Measurements from ENCODE around the gene WIPI1.
"Not testable (repeated sequence)": the region's sequence is repeated elsewhere in the genome, so short reads cannot be mapped to it uniquely, and the experiment has no call there.

WIPI1 gene

DNA sequence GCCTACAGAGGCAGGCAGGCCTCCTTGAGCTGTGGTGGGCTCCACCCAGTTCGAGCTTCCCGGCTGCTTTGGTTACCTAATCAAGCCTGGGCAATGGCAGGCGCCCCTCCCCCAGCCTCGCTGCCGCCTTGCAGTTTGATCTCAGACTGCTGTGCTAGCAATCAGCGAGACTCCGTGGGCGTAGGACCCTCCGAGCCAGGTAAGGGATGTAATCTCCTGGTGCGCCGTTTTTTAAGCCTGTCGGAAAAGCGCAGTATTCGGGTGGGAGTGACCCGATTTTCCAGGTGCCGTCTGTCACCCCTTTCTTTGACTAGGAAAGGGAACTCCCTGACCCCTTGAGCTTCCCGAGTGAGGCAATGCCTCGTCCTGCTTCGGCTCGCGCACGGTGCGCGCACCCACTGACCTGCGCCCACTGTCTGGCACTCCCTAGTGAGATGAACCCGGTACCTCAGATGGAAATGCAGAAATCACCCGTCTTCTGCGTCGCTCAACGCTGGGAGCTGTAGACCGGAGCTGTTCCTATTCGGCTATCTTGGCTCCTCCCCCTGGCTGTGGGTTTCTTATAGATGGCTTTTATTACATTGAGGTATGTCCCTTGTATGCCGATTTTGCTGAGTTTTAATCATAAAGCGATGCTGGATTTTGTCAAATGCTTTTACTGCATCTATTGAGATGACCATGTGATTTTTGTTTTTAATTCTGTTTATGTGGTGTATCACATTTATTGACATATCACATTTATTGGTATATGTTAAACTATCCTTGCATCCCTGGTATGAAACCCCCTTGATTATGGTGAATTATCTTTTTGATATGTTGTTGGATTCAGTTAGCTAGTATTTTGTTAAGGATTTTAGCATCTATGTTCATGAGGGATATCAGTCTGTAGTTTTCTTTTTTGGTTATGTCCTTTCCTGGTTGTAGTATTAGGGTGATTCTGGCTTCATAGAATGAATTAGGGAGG lies 43.4 kb downstream of the WIPI1 start:
- DNase-seq: peak; percentile 72

DNA sequence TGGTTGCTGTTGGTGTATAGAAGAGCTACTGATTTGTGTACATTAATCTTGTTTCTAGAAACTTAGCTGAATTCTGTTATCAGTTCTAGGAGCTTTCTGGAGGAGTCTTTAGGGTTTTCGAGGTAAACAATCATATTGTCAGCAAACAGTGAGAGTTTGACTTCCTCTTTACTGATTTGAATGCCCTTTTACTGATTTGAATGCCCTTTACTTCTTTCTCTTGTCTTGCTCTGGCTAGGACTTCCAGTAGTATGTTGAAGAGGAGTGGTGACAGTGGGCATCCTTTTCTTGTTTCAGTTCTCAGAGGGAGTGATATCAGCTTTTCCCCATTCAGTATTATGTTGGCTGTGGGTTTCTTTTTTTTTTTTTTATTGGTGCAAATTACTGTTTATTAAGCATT lies 49.6 kb downstream of the WIPI1 start:
- DNase-seq: not testable (repeated sequence)

DNA sequence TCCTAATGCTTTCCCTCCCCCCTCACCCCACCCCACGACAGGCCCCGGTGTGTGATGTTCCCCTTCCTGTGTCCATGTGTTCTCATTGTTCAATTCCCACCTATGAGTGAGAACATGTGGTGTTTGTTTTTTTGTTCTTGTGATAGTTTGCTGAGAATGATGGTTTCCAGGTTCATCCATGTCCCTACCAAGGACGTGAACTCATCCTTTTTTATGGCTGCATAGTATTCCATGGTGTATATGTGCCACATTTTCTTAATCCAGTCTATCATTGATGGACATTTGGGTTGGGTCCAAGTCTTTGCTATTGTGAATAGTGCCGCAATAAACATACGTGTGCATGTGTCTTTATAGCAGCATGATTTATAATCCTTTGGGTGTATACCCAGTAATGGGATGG lies 53.5 kb downstream of the WIPI1 start:
- not testable (repeated sequence) for DNase-seq

DNA sequence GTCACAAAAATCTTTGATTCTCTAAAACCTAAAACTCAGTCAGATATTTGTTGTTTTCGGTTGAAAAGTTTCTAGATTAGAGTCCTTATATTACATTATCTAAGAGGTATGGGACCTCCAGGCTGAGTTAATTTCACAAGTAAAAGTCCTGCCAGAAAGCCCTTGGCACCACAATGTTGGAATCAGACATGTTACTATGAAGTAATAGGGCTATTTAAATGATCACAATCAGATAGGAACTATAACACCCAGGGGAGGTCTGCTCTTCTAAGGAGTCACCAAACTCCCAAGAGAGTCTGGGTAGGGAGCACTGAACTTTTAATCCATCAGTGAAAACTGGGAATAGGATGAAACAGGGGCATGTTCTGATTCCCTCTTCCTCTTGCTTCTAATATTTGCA lies 54.2 kb downstream of the WIPI1 start:
- no peak for DNase-seq

DNA sequence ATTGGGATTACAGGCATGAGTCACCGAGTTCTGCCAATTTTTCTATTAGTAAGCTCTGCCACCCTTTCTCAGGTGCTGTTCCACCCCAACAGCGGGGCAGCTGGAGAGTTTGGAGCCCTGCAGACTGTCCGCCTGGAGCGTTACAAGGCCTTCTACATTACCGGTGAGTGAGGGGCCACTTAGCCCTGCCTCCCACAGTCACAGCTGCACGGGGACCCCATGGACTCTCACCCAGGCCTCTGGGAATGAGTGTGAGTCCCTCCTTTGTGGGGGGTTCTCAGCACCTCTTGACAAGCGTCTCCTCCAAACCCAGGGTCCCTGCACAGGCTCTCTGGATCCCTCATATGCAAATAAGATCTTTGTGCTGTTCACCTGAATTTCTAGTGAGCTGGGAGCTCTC lies 56.0 kb downstream of the WIPI1 start:
- no peak for DNase-seq

DNA sequence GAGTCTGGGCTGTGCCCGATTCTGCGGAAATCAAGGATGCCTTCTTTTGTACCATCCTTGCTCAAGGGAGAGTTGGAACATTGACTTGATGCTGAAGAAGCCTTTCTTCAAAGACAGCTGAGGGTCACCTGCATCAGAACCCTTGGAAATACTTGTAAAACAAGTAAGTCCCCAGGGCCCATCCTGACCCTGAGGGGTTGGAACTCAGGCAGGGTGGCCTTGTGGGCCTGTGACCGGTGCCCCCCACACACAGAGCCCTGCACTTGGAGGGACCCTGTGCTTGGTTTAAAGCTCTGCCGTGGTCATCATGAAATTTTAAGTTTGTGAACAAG lies 56.9 kb downstream of the WIPI1 start:
- DNase-seq: no peak

DNA sequence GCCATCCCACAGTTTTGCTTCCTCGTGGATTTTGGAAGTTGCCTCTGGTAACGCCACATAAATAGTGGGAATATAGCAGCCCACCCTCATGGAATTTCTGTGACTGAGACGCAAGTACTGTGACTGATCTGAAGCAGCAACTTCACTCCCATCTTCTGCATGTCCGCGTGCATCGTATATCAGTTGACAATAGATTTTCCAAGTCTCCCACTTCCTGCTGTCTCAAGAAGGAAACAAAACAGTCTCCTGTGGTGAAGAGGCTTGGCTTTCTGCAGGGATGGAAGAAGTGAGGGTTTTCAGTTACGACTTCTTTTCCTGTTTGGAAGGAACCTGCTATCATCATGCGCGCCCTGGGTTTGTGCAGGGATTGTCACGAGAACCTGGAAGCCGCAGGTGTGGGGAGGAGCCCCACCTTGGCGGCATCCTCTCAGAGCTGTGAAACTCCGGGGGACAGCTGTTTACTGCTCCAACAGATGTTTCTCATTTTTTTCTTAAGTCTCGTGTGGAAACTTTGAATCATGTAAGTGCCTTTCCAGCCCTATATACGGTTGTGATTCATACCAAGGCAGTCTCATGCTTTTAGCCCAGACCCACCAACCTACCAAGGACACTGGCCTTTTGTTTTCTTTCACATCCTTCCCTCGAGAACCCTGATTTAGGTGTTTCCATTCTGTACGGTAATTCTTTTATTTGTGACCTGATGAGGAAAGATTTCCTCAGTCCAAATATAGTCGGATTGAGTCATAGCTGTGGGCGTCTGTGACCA lies 57.5 kb downstream of the WIPI1 start:
- DNase-seq: no peak

DNA sequence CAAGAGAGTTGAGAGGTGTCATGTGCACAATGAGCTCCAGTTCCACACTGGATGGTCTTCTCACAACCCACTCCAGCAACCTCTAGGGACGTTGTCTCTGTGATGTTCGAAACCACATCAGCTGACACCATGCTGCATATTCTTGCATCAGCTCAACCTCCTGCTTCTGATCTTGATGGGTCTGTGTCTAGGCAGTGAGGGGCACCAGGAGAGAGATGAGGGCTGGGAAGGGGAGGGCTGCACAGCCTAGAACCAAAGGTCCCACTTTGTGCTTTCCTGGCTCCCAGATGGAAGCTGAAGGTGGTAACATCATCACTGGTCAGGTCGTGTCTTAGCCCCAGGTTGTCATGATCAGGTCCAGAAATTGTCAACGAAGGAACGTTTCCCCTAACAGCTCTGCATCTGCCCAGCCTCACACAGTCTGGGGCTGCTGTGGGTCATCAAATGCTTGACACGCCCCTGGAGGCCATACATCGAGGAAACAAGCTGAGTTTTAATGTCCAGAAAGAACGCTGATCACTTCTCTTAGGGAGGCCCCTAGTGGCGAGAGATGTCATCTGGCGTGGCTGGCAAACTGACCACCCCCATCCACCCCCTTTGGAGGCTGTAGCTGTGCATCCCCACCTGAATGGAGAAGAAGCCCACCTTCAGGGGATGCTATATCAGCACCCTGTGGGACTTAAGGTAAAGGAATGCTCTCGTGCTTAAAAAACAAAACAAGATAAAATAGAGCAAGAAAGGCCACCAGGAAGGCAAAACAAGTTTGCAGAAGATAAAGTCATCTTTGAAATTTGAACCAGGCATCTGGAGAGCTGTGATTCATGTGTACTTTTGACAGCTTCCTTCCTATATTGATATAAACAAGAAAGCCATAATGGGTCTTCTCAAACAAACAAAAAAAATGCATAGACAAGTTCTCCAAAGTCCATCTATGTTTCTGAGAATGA lies 58.3 kb downstream of the WIPI1 start:
- DNase-seq: peak; percentile 40

DNA sequence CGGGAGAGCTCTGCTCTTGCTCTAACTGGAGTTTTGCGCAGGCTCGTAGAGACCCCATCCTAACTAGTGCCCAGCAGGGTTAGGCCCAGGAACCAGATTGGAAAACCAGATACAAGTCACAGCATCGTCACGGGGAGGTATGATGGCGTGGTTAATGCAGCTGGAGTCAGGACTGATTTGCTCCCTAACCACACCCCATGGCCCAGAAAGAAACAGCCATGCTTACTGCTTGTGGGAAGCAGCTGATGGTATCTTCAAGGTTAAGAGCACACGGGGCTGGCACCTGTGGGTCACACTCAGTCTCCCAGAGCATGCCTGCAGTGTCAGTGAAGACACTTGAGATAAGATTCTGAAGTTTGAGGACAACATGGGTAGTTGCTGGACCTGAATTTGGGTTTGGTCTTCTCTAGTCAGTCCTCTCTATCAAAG lies 60.2 kb downstream of the WIPI1 start:
- DNase-seq: no peak

DNA sequence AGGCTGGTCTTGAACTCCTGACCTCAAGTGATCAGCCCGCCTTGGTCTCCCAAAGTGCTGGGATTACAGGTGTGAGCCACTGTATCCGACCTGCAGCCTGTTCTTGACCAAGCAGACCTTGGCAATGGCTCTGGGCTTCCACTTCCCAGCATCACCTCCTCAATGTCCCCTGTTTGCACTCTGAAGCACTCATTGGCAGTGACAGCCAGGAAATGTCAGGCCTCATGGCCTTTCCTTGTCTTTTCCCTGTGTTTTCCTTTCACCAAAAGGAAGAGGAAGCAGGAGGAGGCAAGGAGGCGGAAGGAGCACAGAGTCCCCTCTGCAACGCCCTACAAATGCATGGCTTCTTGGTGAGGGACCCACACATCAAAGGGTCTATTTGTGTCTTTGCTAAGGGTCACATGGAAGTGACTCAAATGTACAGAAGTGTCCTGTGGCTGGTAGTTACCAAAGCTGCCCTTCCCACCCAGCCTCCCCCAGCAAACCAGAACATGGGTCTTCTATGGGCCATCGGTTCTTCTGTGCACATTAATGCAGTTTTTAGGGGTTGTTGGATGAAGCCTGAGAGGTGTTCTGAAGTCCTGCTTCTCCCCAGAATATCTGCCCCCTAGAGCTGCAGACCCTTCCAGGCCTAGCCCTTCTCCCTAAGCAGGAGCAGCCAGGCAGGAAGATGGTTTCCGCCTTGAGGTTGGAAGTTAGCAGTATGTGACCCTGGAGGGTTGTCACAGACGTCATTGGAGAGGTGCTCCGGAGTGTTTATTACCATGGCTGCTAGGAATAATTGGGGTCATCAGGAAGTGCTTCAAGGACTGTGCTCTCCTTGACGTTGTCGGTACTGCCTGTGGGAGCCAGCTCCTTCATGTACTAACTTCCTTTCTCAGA lies 60.8 kb downstream of the WIPI1 start:
- DNase-seq: no peak

DNA sequence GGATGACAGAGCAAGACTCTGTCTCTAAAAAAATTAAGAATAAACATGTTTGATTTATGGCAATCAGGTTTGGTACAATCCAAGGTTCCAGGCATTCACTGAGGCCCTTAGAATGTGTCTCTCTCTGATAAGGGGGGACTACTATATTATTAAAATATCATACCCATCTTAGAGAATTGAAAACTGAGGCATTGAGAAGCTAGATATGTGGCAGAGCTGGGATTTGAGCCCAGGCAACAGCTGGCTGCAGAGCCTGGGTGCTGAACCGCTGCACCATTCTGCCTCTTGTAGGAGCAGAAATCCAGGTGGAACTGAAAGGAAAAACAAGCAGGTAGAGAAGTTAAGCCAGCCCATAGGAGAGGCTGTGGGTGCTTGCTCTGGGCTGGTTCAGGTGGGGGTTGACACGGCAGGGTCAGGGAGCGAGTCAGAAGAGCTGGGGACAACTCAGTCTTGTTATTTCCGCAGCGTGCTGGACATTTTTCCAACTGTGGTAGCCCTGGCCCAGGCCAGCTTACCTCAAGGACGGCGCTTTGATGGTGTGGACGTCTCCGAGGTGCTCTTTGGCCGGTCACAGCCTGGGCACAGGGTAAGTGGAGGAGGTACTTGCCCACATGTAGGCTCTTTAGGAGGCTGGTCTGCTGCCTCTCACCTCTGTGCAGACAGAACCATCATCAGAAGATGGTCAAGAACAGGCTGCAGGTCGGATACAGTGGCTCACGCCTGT lies 62.5 kb downstream of the WIPI1 start:
- no peak for DNase-seq

DNA sequence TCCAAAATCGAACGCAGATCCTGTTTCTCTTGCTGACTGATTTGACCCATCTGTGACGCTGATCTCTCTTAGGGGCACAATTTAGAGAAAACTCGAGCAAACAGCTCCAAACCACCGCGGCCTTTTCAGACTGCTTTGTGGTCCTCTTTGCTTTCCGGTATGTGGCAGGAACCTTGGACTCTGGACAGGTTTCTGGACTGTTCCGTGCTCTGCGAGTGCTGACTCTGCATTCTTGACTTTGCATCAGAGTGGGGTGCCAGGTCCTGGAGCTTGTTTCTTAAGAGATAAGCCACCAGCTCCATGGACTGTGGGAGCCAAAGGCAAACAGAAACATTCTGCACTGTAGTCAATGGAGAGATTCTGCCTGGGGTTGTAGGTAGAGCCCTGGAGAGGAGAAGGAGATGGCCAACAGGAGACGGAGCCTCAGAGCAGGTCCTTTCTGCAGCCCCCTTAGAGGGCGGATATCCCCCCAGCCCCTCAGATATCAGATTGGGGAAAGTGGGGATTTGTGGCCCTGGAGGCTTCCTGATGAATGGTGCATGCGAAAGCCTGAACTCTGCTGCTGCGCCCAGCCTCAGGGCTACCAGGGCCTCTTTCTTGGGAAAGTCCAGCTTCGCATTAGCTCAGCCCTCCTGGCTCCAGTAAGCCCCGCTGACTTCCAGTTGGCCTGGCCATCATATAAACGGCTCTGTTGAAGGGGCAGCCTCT lies 65.6 kb downstream of the WIPI1 start:
- DNase-seq: no peak

DNA sequence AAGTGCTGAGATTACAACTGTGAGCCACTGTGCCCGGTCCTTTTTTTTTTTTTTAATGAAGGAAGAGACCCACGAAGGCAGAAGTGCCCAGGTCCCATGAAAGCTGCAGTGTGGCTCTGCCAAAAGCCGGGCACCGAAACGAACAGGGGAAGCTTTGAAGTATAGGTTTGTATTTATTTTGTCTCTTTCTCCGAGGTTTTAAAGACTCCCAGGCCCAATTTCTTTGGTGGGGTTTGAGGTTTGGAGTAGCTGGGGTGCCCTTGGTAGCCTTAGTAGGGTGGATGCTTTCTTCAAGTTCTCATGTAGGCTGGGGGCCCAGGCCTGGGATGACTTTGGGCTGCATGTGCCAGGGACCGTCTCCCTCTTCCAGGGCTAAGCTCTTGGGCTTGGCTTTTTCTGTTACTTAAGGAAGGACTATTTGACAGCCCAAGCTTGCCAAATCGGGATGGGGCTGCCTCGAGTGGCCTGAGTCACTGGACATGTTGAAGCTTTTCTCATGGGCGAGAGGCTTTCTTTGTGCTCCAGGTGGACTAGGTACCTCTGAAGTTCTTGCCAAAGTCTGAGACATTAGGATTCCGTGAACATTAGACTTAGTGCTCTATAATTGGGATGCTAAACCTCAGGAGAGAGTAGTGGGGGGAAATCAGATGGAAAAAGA lies 66.3 kb downstream of the WIPI1 start:
- no peak for DNase-seq

DNA sequence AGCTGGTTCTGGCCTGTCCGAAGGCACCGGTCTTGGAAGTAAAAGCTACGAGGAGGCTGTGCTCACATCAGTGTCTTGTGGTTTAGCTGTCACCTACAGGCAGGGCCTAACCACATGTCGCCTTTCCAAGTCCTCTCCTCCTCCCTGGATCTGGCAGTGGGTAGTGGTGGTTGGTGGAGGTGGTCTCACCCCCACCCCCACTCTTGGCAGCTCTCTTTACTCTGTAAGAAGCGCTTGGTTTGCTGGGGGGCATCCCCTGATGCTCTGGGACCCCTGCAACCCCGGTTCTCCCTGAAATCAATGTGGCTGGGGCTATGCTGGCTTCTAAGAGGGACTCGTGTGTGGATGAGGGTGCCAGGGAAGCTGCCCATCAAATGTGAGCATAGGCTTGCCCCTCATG lies 68.3 kb downstream of the WIPI1 start:
- DNase-seq: no peak

DNA sequence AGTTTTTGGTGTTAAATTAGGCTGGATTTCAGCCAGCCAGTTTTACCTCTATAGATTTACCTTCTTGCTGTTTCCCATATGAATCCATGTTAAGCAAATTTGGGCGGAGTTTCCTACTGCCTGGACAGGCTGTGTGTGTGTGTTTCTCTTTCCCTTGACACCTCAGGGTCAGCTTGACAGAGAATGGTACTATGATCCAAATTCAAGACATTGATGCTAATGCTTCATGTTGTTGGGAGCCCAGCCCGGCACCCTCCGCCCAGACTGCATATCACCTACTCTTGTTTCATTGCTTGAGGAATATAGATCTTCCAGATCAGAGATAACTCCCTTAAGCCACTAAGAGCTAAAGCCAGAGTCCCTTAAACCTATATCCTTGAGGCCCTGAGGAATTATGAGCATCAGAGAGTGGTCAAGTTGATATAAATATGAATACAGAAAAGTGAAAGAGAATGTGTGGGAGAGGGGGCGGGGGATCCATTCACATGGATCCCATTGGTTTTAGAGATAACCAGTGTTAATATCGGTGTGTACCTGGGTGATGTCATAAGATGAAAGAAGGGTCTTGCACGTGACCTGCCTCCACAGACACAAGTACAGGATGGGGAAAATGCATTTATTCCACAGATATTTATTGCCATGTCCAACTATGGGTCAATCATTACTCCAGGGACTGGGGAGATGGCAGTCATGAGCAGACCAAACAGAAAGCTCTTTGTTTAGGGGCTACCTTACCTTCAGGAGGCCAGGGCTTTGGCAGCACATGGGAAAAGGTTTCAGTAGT lies 69.7 kb downstream of the WIPI1 start:
- DNase-seq: no peak

DNA sequence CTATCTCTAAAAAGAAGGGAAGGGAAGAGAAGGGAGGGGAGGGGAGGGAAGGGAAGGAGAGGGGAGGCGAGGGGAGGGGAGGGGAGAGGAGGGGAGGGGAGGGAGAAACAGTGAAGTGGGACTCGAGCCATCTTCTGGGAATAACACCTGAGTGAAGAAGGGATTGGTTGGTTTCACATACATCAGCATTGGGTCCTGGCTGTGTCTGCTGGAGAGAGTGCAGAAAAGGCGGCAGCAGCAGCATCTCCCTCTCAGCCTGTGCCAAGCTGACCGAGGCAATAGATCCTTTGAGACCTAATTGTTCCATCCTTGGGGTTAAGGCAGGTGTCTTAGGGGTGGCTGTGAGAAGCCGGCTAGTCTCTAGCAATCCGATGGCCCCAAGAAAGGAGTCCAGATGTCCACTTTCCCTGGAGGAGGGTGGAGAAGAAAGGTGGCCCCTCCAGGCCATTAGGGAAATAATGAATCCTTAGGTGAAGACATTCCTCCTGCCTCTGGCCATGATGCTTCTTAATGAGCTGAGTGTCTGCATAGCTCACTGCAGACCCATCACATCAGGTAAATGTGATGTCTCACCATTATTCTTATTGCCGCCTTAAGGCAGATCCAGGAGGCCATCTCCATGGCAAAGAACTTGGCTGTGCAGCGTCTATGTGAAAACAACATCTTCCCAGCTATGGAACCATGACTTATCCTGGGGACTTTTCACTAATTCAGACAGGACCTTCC lies 71.6 kb downstream of the WIPI1 start:
- DNase-seq: no peak

DNA sequence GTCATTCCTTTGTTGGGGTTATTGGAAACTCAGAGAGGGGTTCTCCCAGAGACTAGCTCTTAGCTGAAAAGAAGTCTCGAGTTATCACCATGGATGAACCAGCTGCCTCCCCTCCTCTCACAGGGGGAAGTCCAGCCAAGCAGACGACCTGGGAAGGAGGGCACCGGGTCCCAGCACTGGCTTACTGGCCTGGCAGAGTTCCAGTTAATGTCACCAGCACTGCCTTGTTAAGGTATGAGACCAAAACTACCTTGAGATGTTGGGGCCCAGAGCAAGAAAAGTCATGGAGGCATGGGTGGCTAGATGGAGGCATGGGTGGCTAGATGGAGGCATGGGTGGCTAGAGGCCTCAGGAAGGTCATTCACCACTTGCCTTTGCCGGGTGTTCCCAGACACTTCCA lies 72.4 kb downstream of the WIPI1 start:
- no peak for DNase-seq

DNA sequence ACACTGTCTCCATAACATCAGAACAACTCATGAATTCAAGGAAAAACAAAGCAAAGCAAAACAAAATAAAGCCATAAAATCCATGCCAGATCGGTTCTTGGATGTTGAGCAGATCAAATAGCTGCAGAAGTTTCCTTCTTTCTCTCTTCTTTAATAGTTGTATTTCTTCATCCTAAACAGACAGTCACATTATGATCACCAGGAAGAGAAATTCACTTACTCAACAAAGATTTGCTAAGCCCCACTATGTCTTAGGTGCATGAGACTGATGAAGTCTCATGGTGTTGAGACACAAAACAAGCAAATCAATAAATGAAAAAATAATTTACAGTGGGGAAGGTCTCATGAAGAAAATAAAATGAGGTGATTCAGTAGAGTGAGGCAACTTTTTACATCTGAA lies 72.8 kb downstream of the WIPI1 start:
- DNase-seq: no peak
